Lung (tissue), 12 donors: Measurements from ENCODE around the gene KRT2. TPM values are rescaled to one million over a fixed set of nuclear protein-coding genes. Genes with fewer than 3 reads are reported as not detected.

Experiments
- ATAC-seq: fragments of 200-7000 bp; cut with Tn5 transposase; one replicate; pipeline ENCODE4 v1.9.1; 2020; ENCODE audit warnings: moderate number of reproducible peaks; ENCODE audit not compliant: insufficient read depth, low FRiP score
- DNase-seq, 3 donors: peaks; one replicate each; pipeline ENCODE4 v3.0.0-alpha.2; 2013 to 2017
- H3K27ac ChIP-seq, 2 donors: one replicate each; pipeline ENCODE4 v1.5.1; 2013; ENCODE audit warnings: mild to moderate bottlenecking in 2 of 2, moderate library complexity in 2 of 2, control low read depth in 1 of 2, inconsistent platforms in 1 of 2, low read depth in 1 of 2, low read length in 1 of 2
- H3K27me3 ChIP-seq, 3 donors: one replicate each; pipeline ENCODE4 v1.5.1; 2013; ENCODE audit warnings: low read length in 2 of 3; ENCODE audit not compliant: control insufficient read depth in 3 of 3, insufficient read depth in 3 of 3
- H3K36me3 ChIP-seq, 4 donors: one replicate each; pipeline ENCODE4 v1.5.1; 2013; ENCODE audit warnings: low read length in 4 of 4, mild to moderate bottlenecking in 1 of 4, moderate library complexity in 1 of 4; ENCODE audit not compliant: control insufficient read depth in 4 of 4, insufficient read depth in 4 of 4
- H3K4me1 ChIP-seq, 5 donors: one replicate each; pipeline ENCODE4 v1.5.1; 2013; ENCODE audit warnings: low read length in 5 of 5, mild to moderate bottlenecking in 2 of 5, moderate library complexity in 1 of 5; ENCODE audit not compliant: control insufficient read depth in 5 of 5, insufficient read depth in 5 of 5
- H3K4me3 ChIP-seq: one replicate; pipeline ENCODE4 v1.5.1; 2013; ENCODE audit warnings: mild to moderate bottlenecking, control low read depth, moderate library complexity
- H3K9ac ChIP-seq, 2 donors: one replicate each; pipeline ENCODE4 v1.5.1; 2013; ENCODE audit warnings: low read length in 2 of 2, control low read depth in 1 of 2; ENCODE audit not compliant: insufficient read depth in 1 of 2
- H3K9me3 ChIP-seq, 4 donors: one replicate each; pipeline ENCODE4 v1.5.1; 2013; ENCODE audit warnings: low read length in 3 of 4, mild to moderate bottlenecking in 1 of 4, moderate library complexity in 1 of 4; ENCODE audit not compliant: control insufficient read depth in 4 of 4, insufficient read depth in 3 of 4
- whole genome bisulfite sequencing, 2 donors: extraction: QIAGEN DNeasy Blood & Tissue Kit; methylation state at CpG; one replicate each; pipeline ENCODE4 v1.1.7; 2013; 5-methylcytosine and 5-hydroxymethylcytosine counted together
- polyA plus RNA-seq, 2 donors: library from polyadenylated mRNA; stranded (reverse); fragments of 200-250 nt; gene quantifications; one replicate each; pipeline ENCODE4 v1.2.1, GENCODE V29; 2013
- total RNA-seq, 2 donors: library from RNA; depleted of rRNA in 1 of 2; stranded (reverse); fragments of >200 nt in 1 of 2; gene quantifications; one replicate each; pipeline ENCODE4 v1.2.1, GENCODE V29; 2014 to 2021
- TF ChIP-seq, protein P1 (sequence below): IDR thresholded peaks from 2 replicates; pipeline ENCODE4 v1.5.1; 2012; ENCODE audit warnings: mild to moderate bottlenecking; ENCODE audit errors: control extremely low read depth, extremely low read depth
- donor health status: control.
- donor health status: control.
- donor health status: Bipolar disorder and iron deficiency.
- donor health status: healthy.
- donor health status: DM: yes; HTN: yes; CAD: no.

The KRT2 gene
- total and polyA plus RNA-seq, 4 donors = 0.03 TPM; not detected in 3

DNA sequence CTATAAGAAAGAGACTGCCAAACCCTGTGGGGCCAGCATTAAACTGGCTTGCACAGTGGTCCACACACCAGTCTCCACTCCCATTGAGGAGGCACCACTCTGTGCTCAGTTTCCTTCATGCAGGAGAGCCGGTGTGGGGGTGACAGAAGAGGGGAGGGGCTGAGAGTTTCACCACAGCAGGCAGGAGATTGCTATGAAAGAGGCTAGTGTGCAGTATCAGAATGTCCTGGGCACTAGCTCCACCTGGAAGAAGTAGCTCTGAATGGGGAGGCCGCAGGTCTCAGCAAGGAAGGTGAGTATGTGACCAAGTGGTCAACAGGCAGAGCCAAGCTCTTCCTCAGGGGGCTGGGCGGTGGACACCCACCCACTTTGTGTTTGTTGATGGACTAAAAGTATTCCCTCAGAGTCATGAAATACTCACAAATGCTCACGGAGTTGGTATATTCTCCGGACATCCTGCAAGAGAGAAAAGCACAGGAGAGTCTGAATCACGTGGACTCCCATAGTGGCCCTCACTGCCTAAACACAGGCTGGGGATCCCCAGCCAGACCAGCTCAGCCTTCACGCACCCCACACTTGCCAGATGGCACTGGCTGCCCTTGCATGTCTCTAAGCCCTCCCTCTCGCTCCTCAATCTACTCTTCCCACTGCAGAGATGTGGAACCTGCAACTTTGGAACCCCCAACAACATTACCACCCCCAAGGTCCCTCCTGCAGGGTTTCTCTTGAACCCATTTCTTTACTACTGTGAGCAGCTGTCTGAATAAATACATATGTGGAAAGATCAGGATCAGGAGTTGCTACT lies 43.0 kb downstream of the KRT2 start:
- no peak overlapping the region for H3K4me3 ChIP-seq
- no peak for ATAC-seq
- peak in 1 of 3 donors; percentile 1 for DNase-seq
- no peaks in the 10 kb centered on the region for H3K9me3 ChIP-seq
- TF ChIP-seq, protein P1, sequence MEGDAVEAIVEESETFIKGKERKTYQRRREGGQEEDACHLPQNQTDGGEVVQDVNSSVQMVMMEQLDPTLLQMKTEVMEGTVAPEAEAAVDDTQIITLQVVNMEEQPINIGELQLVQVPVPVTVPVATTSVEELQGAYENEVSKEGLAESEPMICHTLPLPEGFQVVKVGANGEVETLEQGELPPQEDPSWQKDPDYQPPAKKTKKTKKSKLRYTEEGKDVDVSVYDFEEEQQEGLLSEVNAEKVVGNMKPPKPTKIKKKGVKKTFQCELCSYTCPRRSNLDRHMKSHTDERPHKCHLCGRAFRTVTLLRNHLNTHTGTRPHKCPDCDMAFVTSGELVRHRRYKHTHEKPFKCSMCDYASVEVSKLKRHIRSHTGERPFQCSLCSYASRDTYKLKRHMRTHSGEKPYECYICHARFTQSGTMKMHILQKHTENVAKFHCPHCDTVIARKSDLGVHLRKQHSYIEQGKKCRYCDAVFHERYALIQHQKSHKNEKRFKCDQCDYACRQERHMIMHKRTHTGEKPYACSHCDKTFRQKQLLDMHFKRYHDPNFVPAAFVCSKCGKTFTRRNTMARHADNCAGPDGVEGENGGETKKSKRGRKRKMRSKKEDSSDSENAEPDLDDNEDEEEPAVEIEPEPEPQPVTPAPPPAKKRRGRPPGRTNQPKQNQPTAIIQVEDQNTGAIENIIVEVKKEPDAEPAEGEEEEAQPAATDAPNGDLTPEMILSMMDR = no peak
- no peak overlapping the region for H3K9ac ChIP-seq
- H3K27ac ChIP-seq = no peak overlapping the region
- 81 to 85% methylated on average over 8 of the region's 8 CpGs for WGBS, 2 donors
- H3K36me3 ChIP-seq = no peaks in the 10 kb centered on the region
- H3K27me3 ChIP-seq = peaks cover 0 to 17% (median 16%) of the 10 kb centered on the region in 3 donors
- no peaks in the 10 kb centered on the region for H3K4me1 ChIP-seq

DNA sequence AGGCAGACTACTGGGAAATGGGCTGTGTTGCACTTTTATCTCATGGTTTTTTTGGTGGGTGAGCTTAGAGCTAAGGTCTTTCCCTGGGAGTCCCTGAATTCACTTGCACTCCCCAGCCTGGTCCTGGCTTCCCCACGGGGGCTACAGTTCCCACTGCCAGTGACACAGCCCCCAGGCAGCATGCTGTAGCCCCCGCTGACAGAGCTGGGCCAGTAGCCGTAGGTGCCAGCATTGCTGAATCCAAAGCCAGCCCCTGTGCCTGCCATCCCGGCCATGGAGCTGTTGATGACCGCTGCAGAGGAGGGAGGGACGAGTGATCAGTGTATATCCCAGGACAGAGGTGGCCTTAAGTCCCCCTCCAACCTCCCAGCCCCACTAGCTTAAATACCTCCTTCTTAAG lies 43.9 kb downstream of the KRT2 start:
- Histone ChIP-seq H3K27me3 (peaks cover 0 to 25% (median 24%) of the 10 kb centered on the region in 3 donors), H3K36me3 (no peaks in the 10 kb centered on the region), H3K27ac (no peak overlapping the region), H3K9ac (no peak overlapping the region), H3K9me3 (no peaks in the 10 kb centered on the region), H3K4me3 (no peak overlapping the region), H3K4me1 (no peaks in the 10 kb centered on the region)
- peak in 1 of 3 donors; percentile 9 for DNase-seq
- no peak for ATAC-seq
- 79 to 88% methylated on average over 6 of the region's 6 CpGs for WGBS, 2 donors
- TF ChIP-seq, protein P1 = no peak

DNA sequence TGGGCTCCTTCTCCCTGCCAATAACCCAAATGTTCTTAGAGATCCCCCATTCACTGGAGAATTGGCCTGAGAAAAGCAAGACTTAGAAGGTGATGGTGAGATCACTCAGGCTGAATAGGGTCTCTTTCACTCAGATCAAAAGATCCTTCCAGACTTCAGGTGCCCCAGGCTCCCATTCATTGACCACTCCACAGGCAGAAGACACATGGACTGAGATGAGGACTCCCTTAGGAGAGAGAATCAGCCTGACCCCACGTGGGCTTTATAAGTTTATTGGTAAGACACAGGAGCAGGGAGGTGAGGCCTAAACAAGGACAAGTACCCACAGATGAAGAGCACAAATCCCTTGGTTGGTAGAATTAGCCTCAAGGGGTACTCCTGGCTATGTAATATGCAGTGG lies 44.7 kb downstream of the KRT2 start:
- DNase-seq = peak in 1 of 3 donors; percentile 4

More for the DNA sequence above, 44.7 kb downstream of the KRT2 start:
- Histone ChIP-seq H3K27me3 (peaks cover 0 to 34% (median 31%) of the 10 kb centered on the region in 3 donors), H3K27ac (no peak overlapping the region), H3K36me3 (no peaks in the 10 kb centered on the region), H3K9ac (no peak overlapping the region), H3K4me3 (no peak overlapping the region), H3K9me3 (no peaks in the 10 kb centered on the region), H3K4me1 (no peaks in the 10 kb centered on the region)
- 58 to 59% methylated on average over 1 of the region's 1 CpG for WGBS, 2 donors
- TF ChIP-seq, protein P1 = no peak
- no peak for ATAC-seq
